ENCODE results near the gene IGFN1. TPM values are rescaled to one million over a fixed set of nuclear protein-coding genes. Genes with fewer than 3 reads are reported as not detected.
A peak's percentile ranks its signal among the peaks of the same experiment; 100 is the strongest.

The IGFN1 gene
- polyA plus RNA-seq, 4 donors, result under 0.01 to 0.50 (median 0.01) TPM; not detected in 1

- FAIRE-seq (no peak), DNase-seq (no peak)
- Histone ChIP-seq H3K36me3 (ENCODE audit: control insufficient read depth in 3 of 3, insufficient read depth in 2 of 3, low read depth in 1 of 3, low read length in 3 of 3) (no peaks in the 10 kb centered on the region), H3K9me3 (ENCODE audit: control insufficient read depth in 2 of 2, insufficient read depth in 1 of 2, low read depth in 1 of 2, low read length in 1 of 2) (peaks cover 0 to 7% of the 10 kb centered on the region in 2 donors), H3K27ac (ENCODE audit: low read depth in 1 of 3, low read length in 2 of 3) (no peak overlapping the region), H3K4me3 (ENCODE audit: low read depth in 1 of 3, low read length in 3 of 3) (no peak overlapping the region), H3K4me1 (ENCODE audit: control insufficient read depth in 3 of 3, insufficient read depth in 2 of 3, low read depth in 1 of 3, low read length in 2 of 3) (peaks cover 0 to 10% (median 0%) of the 10 kb centered on the region in 3 donors), H3K27me3 (ENCODE audit: control insufficient read depth in 3 of 3, insufficient read depth in 3 of 3, low read length in 3 of 3) (peaks cover 0 to 7% (median 0%) of the 10 kb centered on the region in 3 donors)
- 79 to 93% (median 84%) methylated on average over 5 of the region's 5 CpGs for WGBS, 3 donors
Observed at GRCh38 chr1:201183753-201184152, 6.9 kb upstream of the IGFN1 start.

DNA sequence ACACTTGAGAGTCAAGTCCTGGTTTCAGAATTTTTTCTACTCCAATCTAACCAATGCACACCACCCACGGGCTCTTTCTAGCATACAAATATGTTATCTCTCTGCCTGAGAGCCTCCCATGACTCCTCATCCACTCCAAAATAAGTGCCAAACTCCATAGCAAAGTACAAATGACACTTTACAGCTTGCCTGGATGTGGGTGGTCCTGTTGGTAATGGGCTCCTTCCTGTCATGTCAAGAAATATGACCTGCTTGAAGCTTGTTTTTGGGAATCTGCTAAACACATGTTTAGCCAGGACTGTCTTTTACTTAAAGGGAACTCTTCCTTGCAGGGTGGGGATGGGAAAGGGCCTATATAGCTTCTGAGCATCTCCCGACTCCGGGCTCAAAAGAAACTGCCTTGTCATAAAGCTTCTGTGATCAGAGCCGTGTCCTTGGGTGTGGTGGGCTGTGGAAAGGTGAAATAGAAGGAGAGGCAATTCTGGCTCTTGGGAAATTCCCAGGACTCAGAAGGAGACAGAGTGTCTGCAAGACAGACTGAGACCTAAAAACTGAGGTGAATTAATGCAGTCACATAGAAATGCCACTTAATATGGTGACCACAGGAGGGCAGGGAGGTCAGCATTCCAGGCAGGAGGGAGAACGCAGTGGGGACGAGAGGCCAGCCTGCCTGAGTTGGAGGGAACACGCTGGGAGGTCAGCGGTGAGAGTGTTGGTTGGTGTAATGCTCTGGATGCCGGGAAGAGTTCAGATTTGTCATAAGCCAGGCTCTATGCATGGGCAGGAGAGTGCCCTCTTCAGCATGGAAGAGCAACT, 6.1 kb upstream of the IGFN1 start:
- no peak overlapping the region for H3K27ac ChIP-seq (ENCODE audit: low read depth in 1 of 3, low read length in 2 of 3)
- no peaks in the 10 kb centered on the region for H3K9me3 ChIP-seq (ENCODE audit: control insufficient read depth in 2 of 2, insufficient read depth in 1 of 2, low read depth in 1 of 2, low read length in 1 of 2)
- DNase-seq (peak; percentile 43 to 61), FAIRE-seq (no peak)
- no peaks in the 10 kb centered on the region for H3K36me3 ChIP-seq (ENCODE audit: control insufficient read depth in 3 of 3, insufficient read depth in 2 of 3, low read depth in 1 of 3, low read length in 3 of 3)
- no peak overlapping the region for H3K4me3 ChIP-seq (ENCODE audit: low read depth in 1 of 3, low read length in 3 of 3)
- H3K27me3 ChIP-seq (ENCODE audit: control insufficient read depth in 3 of 3, insufficient read depth in 3 of 3, low read length in 3 of 3), result peaks cover 0 to 12% (median 0%) of the 10 kb centered on the region in 3 donors
- 24 to 34% (median 33%) methylated on average over 8 to 9 of the region's 9 CpGs for WGBS, 3 donors
- peaks cover 0 to 10% (median 0%) of the 10 kb centered on the region in 3 donors for H3K4me1 ChIP-seq (ENCODE audit: control insufficient read depth in 3 of 3, insufficient read depth in 2 of 3, low read depth in 1 of 3, low read length in 2 of 3)

DNA sequence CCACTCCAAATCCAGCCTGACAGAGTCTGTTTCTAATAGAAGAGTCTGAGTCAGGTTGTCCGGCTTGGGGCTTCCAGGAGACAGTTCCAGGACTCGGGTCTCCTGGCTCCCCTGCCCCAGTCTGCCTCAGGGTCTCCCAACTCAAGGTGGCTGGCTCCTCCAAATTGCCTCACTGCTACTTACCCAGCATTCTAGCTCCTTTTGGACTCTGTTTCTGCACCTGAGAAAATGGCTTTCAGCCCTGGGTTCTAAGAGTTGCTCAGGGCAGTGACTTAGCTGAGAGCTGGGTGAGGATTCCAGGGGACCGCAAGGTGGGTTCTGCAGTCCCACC, 5.5 kb upstream of the IGFN1 start:
- no peaks in the 10 kb centered on the region for H3K36me3 ChIP-seq (ENCODE audit: control insufficient read depth in 3 of 3, insufficient read depth in 2 of 3, low read depth in 1 of 3, low read length in 3 of 3)
- H3K9me3 ChIP-seq (ENCODE audit: control insufficient read depth in 2 of 2, insufficient read depth in 1 of 2, low read depth in 1 of 2, low read length in 1 of 2), result no peaks in the 10 kb centered on the region
- H3K27me3 ChIP-seq (ENCODE audit: control insufficient read depth in 3 of 3, insufficient read depth in 3 of 3, low read length in 3 of 3), result peaks cover 0 to 12% (median 0%) of the 10 kb centered on the region in 3 donors
- DNase-seq (no peak), FAIRE-seq (no peak)
- H3K27ac ChIP-seq (ENCODE audit: low read depth in 1 of 3, low read length in 2 of 3), result no peak overlapping the region
- H3K4me1 ChIP-seq (ENCODE audit: control insufficient read depth in 3 of 3, insufficient read depth in 2 of 3, low read depth in 1 of 3, low read length in 2 of 3), result peaks cover 0 to 10% (median 0%) of the 10 kb centered on the region in 3 donors
- H3K4me3 ChIP-seq (ENCODE audit: low read depth in 1 of 3, low read length in 3 of 3), result no peak overlapping the region
- 36 to 62% (median 43%) methylated on average over 3 of the region's 3 CpGs for WGBS, 3 donors

DNA sequence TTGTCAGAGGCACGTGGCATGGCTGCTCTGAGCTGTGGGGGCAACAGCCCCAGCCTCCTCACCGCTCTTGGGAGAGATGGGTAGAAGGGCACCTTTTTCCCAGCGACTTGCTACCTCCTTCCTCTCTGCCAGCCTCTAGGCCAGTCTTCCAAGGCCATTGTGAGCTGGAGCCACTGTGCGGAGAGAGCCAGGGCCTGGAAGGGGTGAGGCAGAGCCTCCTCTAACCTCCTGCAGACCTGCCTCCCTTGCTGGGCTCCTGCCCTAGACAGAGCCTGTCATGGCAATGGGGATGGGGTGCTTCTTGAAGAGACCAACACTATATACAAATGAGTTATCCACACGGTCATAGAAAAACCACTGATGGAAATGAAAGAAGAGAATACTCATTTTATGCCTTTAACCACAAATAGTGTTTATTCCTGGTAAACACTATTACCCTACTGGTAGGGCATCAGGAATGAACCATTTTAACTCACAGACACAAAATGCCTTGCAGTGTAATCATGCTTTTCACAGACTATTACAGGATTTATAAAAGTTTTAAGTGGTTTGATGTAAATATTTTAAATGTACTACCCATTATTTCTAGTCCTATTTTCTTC, 5.0 kb upstream of the IGFN1 start:
- Histone ChIP-seq H3K9me3 (ENCODE audit: control insufficient read depth in 2 of 2, insufficient read depth in 1 of 2, low read depth in 1 of 2, low read length in 1 of 2) (no peaks in the 10 kb centered on the region), H3K36me3 (ENCODE audit: control insufficient read depth in 3 of 3, insufficient read depth in 2 of 3, low read depth in 1 of 3, low read length in 3 of 3) (no peaks in the 10 kb centered on the region), H3K4me3 (ENCODE audit: low read depth in 1 of 3, low read length in 3 of 3) (no peak overlapping the region), H3K27ac (ENCODE audit: low read depth in 1 of 3, low read length in 2 of 3) (no peak overlapping the region), H3K27me3 (ENCODE audit: control insufficient read depth in 3 of 3, insufficient read depth in 3 of 3, low read length in 3 of 3) (peaks cover 0 to 12% (median 0%) of the 10 kb centered on the region in 3 donors), H3K4me1 (ENCODE audit: control insufficient read depth in 3 of 3, insufficient read depth in 2 of 3, low read depth in 1 of 3, low read length in 2 of 3) (peaks cover 0 to 10% (median 0%) of the 10 kb centered on the region in 3 donors)
- FAIRE-seq (no peak), DNase-seq (no peak)
- WGBS, 3 donors, result 75 to 87% (median 83%) methylated on average over 5 of the region's 5 CpGs

GRCh38 chr1:201186192-201186591, 4.4 kb upstream of the IGFN1 start:
- H3K36me3 ChIP-seq (ENCODE audit: control insufficient read depth in 3 of 3, insufficient read depth in 2 of 3, low read depth in 1 of 3, low read length in 3 of 3), result no peaks in the 10 kb centered on the region

DNA sequence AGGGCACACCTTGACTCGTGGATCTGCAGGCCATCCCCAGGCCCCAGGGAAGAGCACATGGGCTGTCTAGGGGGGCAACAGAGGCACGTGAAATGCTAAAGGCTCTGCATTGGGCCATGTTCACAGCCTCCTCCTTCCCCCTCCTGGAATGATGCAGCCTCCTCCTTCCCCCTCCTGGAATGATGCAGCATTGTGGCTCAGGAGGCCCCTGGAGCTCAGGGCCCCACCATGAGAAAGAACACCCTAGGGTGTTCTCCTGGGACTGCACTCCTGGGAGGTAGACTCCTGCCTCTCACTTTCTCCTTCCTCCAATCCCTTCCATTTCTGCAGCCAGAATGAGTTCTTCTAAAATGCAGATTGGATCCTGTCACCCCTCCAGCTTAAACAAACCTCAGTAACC, 1.5 kb upstream of the IGFN1 start:
- Histone ChIP-seq H3K27me3 (ENCODE audit: control insufficient read depth in 3 of 3, insufficient read depth in 3 of 3, low read length in 3 of 3) (peaks cover 0 to 25% (median 0%) of the 10 kb centered on the region in 3 donors), H3K27ac (ENCODE audit: low read depth in 1 of 3, low read length in 2 of 3) (no peak overlapping the region), H3K36me3 (ENCODE audit: control insufficient read depth in 3 of 3, insufficient read depth in 2 of 3, low read depth in 1 of 3, low read length in 3 of 3) (no peaks in the 10 kb centered on the region), H3K4me1 (ENCODE audit: control insufficient read depth in 3 of 3, insufficient read depth in 2 of 3, low read depth in 1 of 3, low read length in 2 of 3) (peaks cover 0 to 10% (median 0%) of the 10 kb centered on the region in 3 donors), H3K4me3 (ENCODE audit: low read depth in 1 of 3, low read length in 3 of 3) (no peak overlapping the region), H3K9me3 (ENCODE audit: control insufficient read depth in 2 of 2, insufficient read depth in 1 of 2, low read depth in 1 of 2, low read length in 1 of 2) (no peaks in the 10 kb centered on the region)
- DNase-seq, result no peak
- FAIRE-seq, result no peak
- WGBS, 3 donors, result 62 to 83% (median 79%) methylated on average over 2 of the region's 2 CpGs

More at GRCh38 chr1:201186192-201186591, 4.4 kb upstream of the IGFN1 start:
- H3K4me3 ChIP-seq (ENCODE audit: low read depth in 1 of 3, low read length in 3 of 3), result no peak overlapping the region
- peaks cover 0 to 10% (median 0%) of the 10 kb centered on the region in 3 donors for H3K4me1 ChIP-seq (ENCODE audit: control insufficient read depth in 3 of 3, insufficient read depth in 2 of 3, low read depth in 1 of 3, low read length in 2 of 3)
- H3K27ac ChIP-seq (ENCODE audit: low read depth in 1 of 3, low read length in 2 of 3), result no peak overlapping the region
- DNase-seq (no peak), FAIRE-seq (no peak)
- H3K27me3 ChIP-seq (ENCODE audit: control insufficient read depth in 3 of 3, insufficient read depth in 3 of 3, low read length in 3 of 3), result peaks cover 0 to 16% (median 0%) of the 10 kb centered on the region in 3 donors
- 70 to 91% (median 82%) methylated on average over 3 of the region's 3 CpGs for WGBS, 3 donors
- no peaks in the 10 kb centered on the region for H3K9me3 ChIP-seq (ENCODE audit: control insufficient read depth in 2 of 2, insufficient read depth in 1 of 2, low read depth in 1 of 2, low read length in 1 of 2)

DNA sequence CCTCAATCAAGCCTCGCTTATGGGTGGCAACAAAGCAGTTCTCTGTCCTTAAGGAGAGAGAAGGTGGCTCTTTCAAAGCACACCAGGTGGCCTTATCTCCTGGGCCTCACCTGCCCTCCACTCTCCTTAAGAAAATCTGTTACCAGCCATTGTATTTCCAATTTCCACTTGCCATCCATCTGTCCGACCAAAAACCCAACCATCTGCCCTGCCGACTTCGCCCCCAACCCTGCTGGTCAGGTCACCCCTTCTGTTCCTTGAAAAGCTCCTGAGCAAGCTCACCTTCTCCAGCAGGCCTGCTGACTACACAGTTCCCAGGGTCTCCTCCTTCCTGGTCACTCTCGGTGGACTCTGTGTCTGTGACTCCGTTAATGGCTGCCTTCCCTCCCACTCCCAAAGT, 619 bp upstream of the IGFN1 start:
- no peak for DNase-seq
- Histone ChIP-seq H3K4me3 (ENCODE audit: low read depth in 1 of 3, low read length in 3 of 3) (no peak overlapping the region), H3K27ac (ENCODE audit: low read depth in 1 of 3, low read length in 2 of 3) (no peak overlapping the region), H3K4me1 (ENCODE audit: control insufficient read depth in 3 of 3, insufficient read depth in 2 of 3, low read depth in 1 of 3, low read length in 2 of 3) (peaks cover 0 to 3% (median 0%) of the 10 kb centered on the region in 3 donors), H3K27me3 (ENCODE audit: control insufficient read depth in 3 of 3, insufficient read depth in 3 of 3, low read length in 3 of 3) (peaks cover 0 to 25% (median 0%) of the 10 kb centered on the region in 3 donors), H3K9me3 (ENCODE audit: control insufficient read depth in 2 of 2, insufficient read depth in 1 of 2, low read depth in 1 of 2, low read length in 1 of 2) (no peaks in the 10 kb centered on the region), H3K36me3 (ENCODE audit: control insufficient read depth in 3 of 3, insufficient read depth in 2 of 3, low read depth in 1 of 3, low read length in 3 of 3) (no peaks in the 10 kb centered on the region)
- no peak for FAIRE-seq
- WGBS, 3 donors, result 80 to 84% (median 83%) methylated on average over 6 of the region's 6 CpGs

DNA sequence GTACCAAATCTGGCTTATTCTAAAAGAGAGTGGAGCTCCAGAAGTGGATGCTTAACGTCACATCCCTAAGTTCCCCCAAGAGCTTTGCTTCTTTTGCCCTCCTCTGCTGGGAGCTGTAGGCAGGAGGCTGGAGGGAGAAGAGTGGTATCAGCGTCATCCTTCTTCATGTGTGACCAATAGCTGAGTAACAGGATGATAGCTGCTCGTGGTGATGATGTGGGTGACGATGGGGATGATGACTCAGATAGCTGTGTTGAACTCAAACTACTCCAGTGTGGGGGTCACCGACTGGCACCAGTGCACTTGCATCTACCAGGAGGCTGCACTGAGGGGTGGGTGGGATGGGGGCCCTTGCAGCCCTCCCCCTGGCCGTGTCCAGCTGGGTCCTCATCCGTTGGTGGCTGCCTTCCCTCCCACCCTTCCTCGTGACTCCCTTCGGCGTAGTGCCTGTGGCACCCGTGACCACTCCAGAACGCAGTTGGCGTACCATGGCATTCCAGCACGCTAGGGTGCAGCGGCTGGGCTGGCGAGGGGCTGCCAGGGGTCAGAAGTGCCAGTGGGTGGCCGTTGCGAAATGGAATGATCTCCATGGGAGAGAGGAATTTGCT, 1.1 kb downstream of the IGFN1 start:
- Histone ChIP-seq H3K9me3 (ENCODE audit: control insufficient read depth in 2 of 2, insufficient read depth in 1 of 2, low read depth in 1 of 2, low read length in 1 of 2) (no peaks in the 10 kb centered on the region), H3K4me1 (ENCODE audit: control insufficient read depth in 3 of 3, insufficient read depth in 2 of 3, low read depth in 1 of 3, low read length in 2 of 3) (no peaks in the 10 kb centered on the region), H3K27me3 (ENCODE audit: control insufficient read depth in 3 of 3, insufficient read depth in 3 of 3, low read length in 3 of 3) (peaks cover 0 to 27% (median 0%) of the 10 kb centered on the region in 3 donors), H3K36me3 (ENCODE audit: control insufficient read depth in 3 of 3, insufficient read depth in 2 of 3, low read depth in 1 of 3, low read length in 3 of 3) (no peaks in the 10 kb centered on the region), H3K27ac (ENCODE audit: low read depth in 1 of 3, low read length in 2 of 3) (no peak overlapping the region), H3K4me3 (ENCODE audit: low read depth in 1 of 3, low read length in 3 of 3) (no peak overlapping the region)
- 71 to 77% (median 74%) methylated on average over 18 of the region's 18 CpGs for WGBS, 3 donors
- FAIRE-seq (no peak), DNase-seq (no peak)

All from small intestine (tissue), 7 donors.